MM.1S (cell line): ENCODE data around the gene KRTAP19-7.

Source experiments
- DNase-seq: peaks from one replicate; pipeline ENCODE4 v3.0.0-alpha.2; 2015
- H2AFZ ChIP-seq: fragments of 300-600 bp; sonication (generic); 2 replicates; pipeline ENCODE4 v1.6.0; 2016; ENCODE audit warnings: antibody characterized with exemption, low read length
- H3F3A ChIP-seq: fragments of 300-600 bp; sonication (generic); 2 replicates; pipeline ENCODE4 v1.6.1; 2016; ENCODE audit warnings: mild to moderate bottlenecking, antibody characterized with exemption, low read length, moderate library complexity, mixed read lengths; ENCODE audit not compliant: insufficient read depth
- H3K27ac ChIP-seq: fragments of 300-600 bp; sonication (generic); 2 replicates; pipeline ENCODE4 v1.5.1; 2016; ENCODE audit warnings: mild to moderate bottlenecking, low read length
- H3K27me3 ChIP-seq: fragments of 300-600 bp; sonication (generic); replicated peaks from 2 replicates; pipeline ENCODE4 v1.6.0; 2016; ENCODE audit warnings: low read length; ENCODE audit not compliant: insufficient read depth
- H3K36me3 ChIP-seq: fragments of 300-600 bp; sonication (generic); replicated peaks from 2 replicates; pipeline ENCODE4 v1.6.1; 2016; ENCODE audit warnings: mild to moderate bottlenecking, low read length, mixed read lengths; ENCODE audit not compliant: insufficient read depth
- H3K4me1 ChIP-seq: fragments of 300-600 bp; sonication (generic); 2 replicates; pipeline ENCODE4 v1.6.1; 2016; ENCODE audit warnings: low read length, mixed read lengths
- H3K4me2 ChIP-seq: fragments of 300-600 bp; sonication (generic); 2 replicates; pipeline ENCODE4 v1.6.0; 2016; ENCODE audit warnings: low read depth, low read length
- H3K4me3 ChIP-seq: fragments of 300-600 bp; sonication (generic); 2 replicates; pipeline ENCODE4 v1.5.1; 2016; ENCODE audit warnings: low read length, mixed read lengths
- H3K79me2 ChIP-seq: fragments of 300-600 bp; sonication (generic); 2 replicates; pipeline ENCODE4 v1.6.1; 2016; ENCODE audit warnings: mixed run types, low read length, mixed read lengths
- H3K9ac ChIP-seq: fragments of 300-600 bp; sonication (generic); 2 replicates; pipeline ENCODE4 v1.6.1; 2016; ENCODE audit warnings: low read length, mixed read lengths
- H3K9me2 ChIP-seq: fragments of 300-600 bp; sonication (generic); replicated peaks from 2 replicates; pipeline ENCODE4 v1.6.1; 2016; ENCODE audit warnings: mild to moderate bottlenecking, low read length, mixed read lengths; ENCODE audit not compliant: insufficient read depth
- H3K9me3 ChIP-seq: fragments of 300-600 bp; sonication (generic); replicated peaks from 2 replicates; pipeline ENCODE4 v1.6.1; 2016; ENCODE audit warnings: mild to moderate bottlenecking, low read length, mixed read lengths; ENCODE audit not compliant: insufficient read depth
- H4K20me1 ChIP-seq: fragments of 300-600 bp; sonication (generic); 2 replicates; pipeline ENCODE4 v1.6.1; 2016; ENCODE audit warnings: mild to moderate bottlenecking, low read length, moderate library complexity, mixed read lengths; ENCODE audit not compliant: insufficient read depth
- EZH2 ChIP-seq: fragments of 300-600 bp; sonication (generic); optimal IDR thresholded peaks from 2 replicates; pipeline ENCODE3; 2017; ENCODE audit warnings: low read depth, mild to moderate bottlenecking, antibody characterized with exemption, low read length, mixed read lengths
- EZH2phosphoT487 ChIP-seq: fragments of 300-600 bp; sonication (generic); IDR thresholded peaks from 2 replicates; pipeline ENCODE4 v1.6.1; 2018; ENCODE audit warnings: antibody characterized with exemption, low read length
- TF ChIP-seq, protein P1 (sequence below): fragments of 300-600 bp; sonication (generic); IDR thresholded peaks from 2 replicates; pipeline ENCODE4 v1.5.1; 2016; ENCODE audit warnings: antibody characterized with exemption, low read length, mixed read lengths

The KRTAP19-7 gene

DNA sequence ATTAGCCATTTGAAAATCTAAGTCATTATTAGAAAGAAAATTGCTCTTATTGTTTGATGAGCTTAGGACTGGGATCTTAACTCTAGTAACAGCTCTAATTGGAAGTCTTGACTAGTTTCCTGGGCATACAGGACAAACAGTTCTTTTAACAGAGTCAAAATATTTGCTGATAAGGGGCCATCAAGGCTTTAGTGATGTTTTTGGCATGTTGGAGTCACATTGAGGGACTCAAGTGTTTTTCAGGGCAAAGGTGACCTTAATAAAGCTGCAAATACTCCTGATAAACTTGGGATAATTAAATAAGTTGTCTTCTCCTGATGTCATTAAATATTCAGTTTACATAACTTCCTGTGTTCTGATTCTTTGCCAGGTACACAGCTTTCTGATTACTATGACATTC, 6.5 kb upstream of the KRTAP19-7 start:
- H4K20me1 ChIP-seq: no peaks in the 10 kb centered on the region
- H3K9me2 ChIP-seq: no peaks in the 10 kb centered on the region
- TF ChIP-seq EZH2phosphoT487 (no peak), EZH2 (no peak)
- TF ChIP-seq, protein P1, sequence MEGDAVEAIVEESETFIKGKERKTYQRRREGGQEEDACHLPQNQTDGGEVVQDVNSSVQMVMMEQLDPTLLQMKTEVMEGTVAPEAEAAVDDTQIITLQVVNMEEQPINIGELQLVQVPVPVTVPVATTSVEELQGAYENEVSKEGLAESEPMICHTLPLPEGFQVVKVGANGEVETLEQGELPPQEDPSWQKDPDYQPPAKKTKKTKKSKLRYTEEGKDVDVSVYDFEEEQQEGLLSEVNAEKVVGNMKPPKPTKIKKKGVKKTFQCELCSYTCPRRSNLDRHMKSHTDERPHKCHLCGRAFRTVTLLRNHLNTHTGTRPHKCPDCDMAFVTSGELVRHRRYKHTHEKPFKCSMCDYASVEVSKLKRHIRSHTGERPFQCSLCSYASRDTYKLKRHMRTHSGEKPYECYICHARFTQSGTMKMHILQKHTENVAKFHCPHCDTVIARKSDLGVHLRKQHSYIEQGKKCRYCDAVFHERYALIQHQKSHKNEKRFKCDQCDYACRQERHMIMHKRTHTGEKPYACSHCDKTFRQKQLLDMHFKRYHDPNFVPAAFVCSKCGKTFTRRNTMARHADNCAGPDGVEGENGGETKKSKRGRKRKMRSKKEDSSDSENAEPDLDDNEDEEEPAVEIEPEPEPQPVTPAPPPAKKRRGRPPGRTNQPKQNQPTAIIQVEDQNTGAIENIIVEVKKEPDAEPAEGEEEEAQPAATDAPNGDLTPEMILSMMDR: no peak
- no peak overlapping the region for H3K4me2 ChIP-seq
- no peaks in the 10 kb centered on the region for H3K79me2 ChIP-seq
- H3K4me3 ChIP-seq: no peak overlapping the region
- H3K27me3 ChIP-seq: no peaks in the 10 kb centered on the region
- H3K4me1 ChIP-seq: no peaks in the 10 kb centered on the region
- H3K27ac ChIP-seq: no peak overlapping the region
- no peak overlapping the region for H2AFZ ChIP-seq
- DNase-seq: no peak
- H3K36me3 ChIP-seq: no peaks in the 10 kb centered on the region
- no peaks in the 10 kb centered on the region for H3F3A ChIP-seq
- H3K9me3 ChIP-seq: no peaks in the 10 kb centered on the region
- no peak overlapping the region for H3K9ac ChIP-seq

DNA sequence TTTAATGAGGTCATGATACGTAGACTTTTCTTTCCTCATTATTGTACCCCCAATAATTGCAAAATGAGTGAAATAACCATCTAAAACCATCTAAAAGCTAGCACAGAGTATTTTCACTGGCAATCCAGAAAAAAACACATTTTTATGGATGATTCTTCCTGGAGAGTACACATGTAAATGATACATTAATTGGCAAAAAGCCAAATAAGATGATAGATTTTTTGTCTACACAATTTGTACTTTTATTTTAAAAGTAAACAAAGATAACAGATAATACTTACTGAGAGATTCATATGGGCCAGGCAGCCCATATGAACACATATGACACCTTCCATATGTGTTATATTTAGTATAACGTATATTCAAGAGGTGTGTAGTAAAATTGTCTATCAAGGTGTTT, 2.5 kb upstream of the KRTAP19-7 start:
- H3K27ac ChIP-seq: no peak overlapping the region
- no peak for DNase-seq
- no peaks in the 10 kb centered on the region for H3F3A ChIP-seq
- H3K9ac ChIP-seq: no peak overlapping the region
- no peak overlapping the region for H2AFZ ChIP-seq
- TF ChIP-seq EZH2phosphoT487 (no peak), EZH2 (no peak)
- TF ChIP-seq, protein P1: no peak
- no peaks in the 10 kb centered on the region for H3K79me2 ChIP-seq
- no peaks in the 10 kb centered on the region for H3K36me3 ChIP-seq
- no peak overlapping the region for H3K4me2 ChIP-seq
- H4K20me1 ChIP-seq: no peaks in the 10 kb centered on the region
- no peaks in the 10 kb centered on the region for H3K27me3 ChIP-seq
- no peak overlapping the region for H3K4me3 ChIP-seq
- no peaks in the 10 kb centered on the region for H3K9me3 ChIP-seq
- H3K4me1 ChIP-seq: no peaks in the 10 kb centered on the region
- H3K9me2 ChIP-seq: no peaks in the 10 kb centered on the region

DNA sequence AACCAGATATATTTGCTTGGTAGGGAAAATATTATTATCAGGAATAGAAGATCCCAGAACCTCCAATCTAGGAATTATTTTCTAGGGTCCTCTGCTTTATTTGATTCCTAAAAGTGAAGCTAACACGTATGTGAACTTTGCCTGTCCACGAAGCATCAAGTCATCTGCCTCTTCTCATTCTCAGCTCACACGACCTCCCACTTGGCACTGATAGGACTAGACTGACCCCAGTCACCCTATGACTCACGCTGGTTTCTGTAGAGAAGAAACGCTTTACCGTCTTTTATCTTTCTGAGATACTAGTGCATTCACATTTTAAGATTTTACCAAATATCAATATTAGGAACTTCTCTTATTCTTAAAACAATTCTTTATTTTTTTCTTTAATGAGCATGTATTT, 2.0 kb upstream of the KRTAP19-7 start:
- DNase-seq: no peak
- Histone ChIP-seq H3K27me3 (no peaks in the 10 kb centered on the region), H3K79me2 (no peaks in the 10 kb centered on the region), H3K9ac (no peak overlapping the region), H3K27ac (no peak overlapping the region), H4K20me1 (no peaks in the 10 kb centered on the region), H3F3A (no peaks in the 10 kb centered on the region), H3K9me3 (no peaks in the 10 kb centered on the region), H3K36me3 (no peaks in the 10 kb centered on the region), H2AFZ (no peak overlapping the region), H3K4me3 (no peak overlapping the region), H3K4me2 (no peak overlapping the region), H3K4me1 (no peaks in the 10 kb centered on the region), H3K9me2 (no peaks in the 10 kb centered on the region)
- no peak for TF ChIP-seq EZH2
- TF ChIP-seq EZH2phosphoT487: no peak
- TF ChIP-seq, protein P1: no peak
